DMS153 treated with DMSO at 0.1 percent for 48 hours (cell line): ENCODE measurements around the gene EVI5.
A peak's percentile ranks its signal among the peaks of the same experiment; 100 is the strongest.

ENCODE experiments used
- DNase-seq: peaks from one replicate; lab custom pipeline; 2025; ENCODE audit not compliant: unreplicated experiment; lab: John Stamatoyannopoulos, UW

Gene EVI5

DNA sequence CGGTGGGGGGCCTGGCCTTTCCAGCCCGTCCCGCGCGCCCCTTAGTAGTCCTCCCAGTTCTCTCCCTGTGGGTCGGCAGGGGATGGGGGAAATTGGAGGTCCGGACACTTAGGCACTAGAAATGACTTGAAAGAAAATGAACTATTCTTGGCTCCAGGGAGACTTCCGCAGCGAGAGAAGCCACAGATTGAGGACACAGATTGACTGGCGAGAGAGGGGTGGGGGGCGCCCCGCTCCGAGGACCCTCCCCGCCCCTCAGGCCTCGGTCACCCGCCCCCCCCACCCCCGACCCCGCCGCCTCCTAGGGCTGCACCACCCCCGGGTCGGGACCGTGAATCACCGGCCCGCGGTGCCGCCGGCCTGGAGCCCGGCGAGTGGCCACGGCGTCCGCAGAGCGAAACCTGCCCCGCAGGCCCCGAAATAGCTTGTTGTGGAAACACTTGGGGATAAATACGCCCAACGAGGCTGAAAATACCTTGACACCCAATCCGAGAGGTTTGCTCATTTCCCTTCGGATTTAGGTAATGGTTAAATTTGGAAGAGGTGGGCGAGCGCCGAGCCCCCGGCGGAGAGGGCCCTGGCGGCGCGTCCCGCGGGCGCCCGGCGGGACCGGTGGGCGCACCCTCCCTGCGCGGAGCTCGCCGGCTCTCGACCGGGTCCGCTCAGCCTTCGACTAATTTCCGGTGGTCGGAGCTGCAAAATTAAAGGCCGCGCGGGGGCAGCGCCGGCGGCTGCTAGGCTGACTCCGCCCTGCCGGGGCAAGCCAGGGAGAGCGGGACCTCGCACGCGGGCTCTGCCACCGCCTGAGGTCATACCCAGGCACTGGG, 298.4 kb downstream of the EVI5 start, which contains the start of gene GFI1:
GFI1 (minus strand) TSS at position 675 of the 827 bp plus-strand sequence. CDS start 3,438 bp downstream, outside the sequence.
- DNase-seq, result peak; percentile 5

- peak; percentile 6 for DNase-seq
These were observed 299.3 kb downstream of the EVI5 start for GRCh38 chr1:92485381-92486250.

GRCh38 chr1:92484472-92485380, 300.2 kb downstream of the EVI5 start:
- DNase-seq, result peak; percentile 35

GRCh38 chr1:92483610-92484471, 301.1 kb downstream of the EVI5 start:
- DNase-seq, result peak; percentile 31

DNA sequence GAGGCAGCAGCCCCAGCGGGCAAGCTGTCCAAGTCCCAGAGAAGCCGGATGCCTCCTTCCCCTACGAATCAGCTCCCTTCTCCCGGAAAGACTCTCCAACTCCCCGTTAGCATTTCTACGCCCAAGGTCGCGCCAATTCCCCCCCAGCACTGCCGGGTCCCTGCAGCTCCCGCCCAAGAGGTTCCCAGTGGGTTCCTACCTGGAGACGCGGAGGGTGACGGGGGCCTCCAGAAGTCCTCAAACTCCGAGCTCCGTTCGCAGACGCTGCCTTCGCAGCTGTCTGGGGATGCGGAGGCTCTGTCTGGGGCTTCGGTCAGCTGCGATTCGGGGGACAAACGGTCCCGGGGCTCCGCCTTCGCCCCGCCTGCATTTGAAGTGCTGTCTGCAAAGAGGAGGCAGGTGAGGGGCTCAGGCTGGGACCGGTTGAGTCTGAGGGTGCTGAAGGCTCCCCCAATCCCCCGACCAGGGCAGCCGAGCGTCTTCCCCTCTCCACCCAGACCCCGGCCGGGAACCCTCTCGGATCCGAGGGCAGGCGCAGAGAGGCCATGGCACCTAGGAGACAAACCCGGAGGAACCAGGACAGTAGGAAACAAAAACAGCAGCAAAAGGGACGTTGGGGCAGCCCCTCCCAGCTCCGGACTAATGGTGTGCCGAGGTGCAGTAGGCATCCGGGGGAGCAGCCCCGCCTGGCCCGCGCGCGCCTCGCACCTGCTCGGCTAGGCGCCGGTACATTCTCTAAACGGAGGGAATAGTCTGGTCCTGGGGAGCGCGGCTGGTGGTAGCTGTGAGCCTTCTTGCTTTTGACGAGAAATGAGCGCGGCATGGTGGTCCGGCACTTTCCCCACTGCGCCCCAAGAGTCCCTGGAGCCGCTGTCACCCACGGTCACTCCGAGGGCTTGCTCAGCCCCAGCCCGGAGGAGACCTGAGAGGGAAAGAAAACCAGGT, 302.0 kb downstream of the EVI5 start:
- DNase-seq, result no peak

DNA sequence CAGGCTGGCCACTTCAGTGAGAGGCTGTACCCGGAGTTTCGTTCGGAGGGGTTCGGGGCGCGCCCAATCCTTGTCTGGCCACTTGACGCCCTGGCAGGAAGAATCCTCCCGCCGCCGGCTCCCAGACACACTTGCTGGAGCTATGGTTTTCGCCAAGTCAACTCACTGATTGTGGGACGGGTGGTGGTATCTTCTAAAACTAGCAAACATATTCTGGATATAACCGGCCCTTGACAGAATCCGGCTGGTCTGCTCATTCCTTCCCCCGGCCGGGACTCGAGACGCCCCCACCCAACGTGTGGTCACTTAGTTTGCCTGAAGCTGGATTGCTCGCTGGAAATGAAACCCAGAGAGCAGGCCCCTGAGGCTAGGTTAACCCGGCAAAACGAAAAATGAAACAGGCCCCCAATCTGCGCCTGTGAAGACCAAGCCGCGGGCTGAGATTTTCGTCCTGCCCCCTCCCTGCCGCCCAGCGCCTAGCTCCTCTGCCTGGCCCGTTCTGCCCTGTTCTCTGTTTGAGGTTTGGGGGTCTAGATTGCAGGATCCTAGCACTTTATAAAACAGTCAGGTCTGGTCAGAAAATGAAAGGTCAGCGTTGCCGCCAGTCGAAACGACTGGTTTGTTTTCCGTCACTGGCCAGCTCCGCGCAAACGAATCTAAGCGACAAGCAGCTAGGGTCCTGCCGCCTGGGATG, 302.8 kb downstream of the EVI5 start:
- no peak for DNase-seq

DNA sequence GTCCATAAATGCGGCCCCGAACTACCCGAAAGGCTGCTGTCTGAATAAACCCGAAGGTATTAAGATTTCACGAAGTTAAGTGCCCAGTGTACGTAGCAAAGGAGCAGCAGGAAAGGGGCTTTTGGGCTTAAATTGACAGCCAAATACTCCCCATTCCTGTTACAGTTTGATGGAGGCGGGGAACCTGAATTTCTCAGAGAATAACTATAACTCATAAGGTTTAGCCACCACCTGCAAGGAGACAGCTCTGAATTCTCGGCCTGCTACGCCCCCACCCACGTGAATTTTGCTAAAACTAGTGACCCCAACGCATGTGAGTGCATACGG, 303.3 kb downstream of the EVI5 start:
- no peak for DNase-seq

DNA sequence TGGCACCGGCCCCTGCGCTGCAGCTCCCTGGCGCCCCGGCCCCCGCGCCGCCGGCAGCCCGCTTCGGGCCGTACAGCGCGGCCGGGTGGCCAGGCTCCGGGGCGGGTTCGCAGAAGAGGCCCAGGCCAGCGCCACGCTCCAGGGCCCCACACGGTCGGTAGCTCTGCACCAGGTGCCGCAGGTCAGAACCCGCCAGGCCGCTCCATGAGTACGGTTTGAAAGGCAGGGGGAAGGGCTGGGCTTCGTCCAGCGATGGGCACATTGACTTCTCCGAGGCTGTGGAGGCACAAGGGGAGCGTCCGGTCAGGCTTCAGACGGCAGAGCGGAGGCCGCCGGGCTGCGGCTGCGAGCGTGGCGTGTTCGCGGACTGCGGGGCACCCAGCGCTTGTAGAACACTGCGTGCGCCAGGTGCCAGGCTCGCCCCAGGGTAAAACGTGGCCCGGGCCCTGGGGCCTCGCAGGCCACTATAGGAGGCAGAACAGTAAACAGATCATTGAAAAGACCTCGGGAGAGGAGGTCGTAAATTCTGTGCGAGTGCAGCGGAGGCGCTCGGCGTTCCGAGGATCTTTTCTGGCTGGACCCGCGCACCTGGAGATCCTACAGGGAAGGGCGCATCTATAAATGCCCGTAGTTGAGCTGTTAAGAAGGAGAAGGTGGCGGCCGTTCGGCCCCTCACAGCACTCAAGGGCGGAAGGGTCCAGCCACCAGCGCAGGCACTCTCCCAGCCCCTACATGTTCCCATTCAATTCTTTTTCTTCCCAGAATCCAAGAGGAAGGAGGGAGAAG, 303.9 kb downstream of the EVI5 start:
- no peak for DNase-seq

GRCh38 chr1:92480200-92480812, 304.6 kb downstream of the EVI5 start:
- DNase-seq, result no peak

GRCh38 chr1:92479587-92479986, 305.3 kb downstream of the EVI5 start:
- DNase-seq, result no peak

DNA sequence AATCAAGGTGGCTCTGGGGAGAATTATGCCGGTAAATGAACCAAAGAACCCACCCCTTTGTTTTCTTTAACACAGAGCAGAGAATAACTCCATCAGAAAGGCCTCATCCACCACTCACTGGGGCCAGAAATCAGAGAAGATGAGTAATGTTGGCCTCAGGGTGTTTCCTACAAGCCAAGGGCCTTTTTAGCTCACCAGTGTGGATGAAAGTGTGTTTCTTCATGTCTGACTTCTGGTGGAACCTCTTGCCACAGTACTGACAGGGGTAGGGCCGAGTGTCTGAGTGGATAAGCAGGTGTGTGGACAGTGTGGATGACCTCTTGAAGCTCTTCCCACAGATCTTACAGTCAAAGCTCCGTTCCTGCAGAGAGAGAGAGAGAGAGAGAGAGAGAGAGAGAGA, 306.5 kb downstream of the EVI5 start:
- no peak for DNase-seq

DNA sequence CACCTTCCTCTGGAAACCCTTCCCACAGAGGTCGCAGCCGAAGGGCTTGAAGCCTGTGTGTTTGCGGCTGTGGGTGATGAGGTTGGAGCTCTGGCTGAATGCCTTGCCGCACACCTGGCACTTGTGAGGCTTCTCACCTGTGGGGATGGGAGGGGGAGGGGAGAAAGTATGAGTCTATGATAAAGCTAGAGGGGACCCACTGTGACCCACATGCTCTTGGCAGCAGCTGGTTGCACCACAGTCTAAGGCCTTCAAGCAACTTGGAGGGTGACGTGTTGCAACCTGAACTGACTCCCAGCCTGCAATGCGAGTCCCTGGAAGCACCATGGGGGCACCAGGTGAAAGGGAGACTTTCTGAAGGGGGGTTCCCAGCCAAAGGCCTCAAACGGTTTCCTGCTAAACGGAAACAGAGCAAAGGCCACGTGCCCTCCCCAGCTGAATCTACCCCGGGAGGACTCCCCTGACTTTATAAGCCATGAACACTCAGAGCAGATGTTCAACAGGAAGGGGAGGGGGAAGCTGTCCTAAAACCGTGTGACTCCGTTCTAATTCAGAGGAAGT, 308.8 kb downstream of the EVI5 start:
- no peak for DNase-seq

- no peak for DNase-seq
These were observed 309.9 kb downstream of the EVI5 start for GRCh38 chr1:92475029-92475428.

GRCh38 chr1:92473781-92474495, 311.0 kb downstream of the EVI5 start:
- DNase-seq, result no peak

DNA sequence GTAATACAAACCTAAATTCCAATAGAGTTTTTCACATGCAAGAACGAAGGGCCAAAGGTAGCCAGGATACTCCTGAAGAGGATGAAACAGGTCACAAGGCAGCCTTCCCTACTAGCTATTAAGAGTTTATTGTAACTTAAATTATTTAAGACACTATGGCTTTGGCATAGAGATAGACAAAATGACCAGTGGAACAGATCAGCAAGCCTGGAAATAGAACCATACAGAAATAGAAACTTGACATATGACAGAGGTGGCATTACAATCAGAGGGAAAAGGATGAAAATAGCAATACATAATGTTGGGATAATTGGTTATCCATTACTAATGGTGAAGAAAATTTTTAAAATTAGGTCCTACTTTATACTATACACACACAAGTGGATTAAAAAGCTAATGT, 314.7 kb downstream of the EVI5 start:
- no peak for DNase-seq

DNA sequence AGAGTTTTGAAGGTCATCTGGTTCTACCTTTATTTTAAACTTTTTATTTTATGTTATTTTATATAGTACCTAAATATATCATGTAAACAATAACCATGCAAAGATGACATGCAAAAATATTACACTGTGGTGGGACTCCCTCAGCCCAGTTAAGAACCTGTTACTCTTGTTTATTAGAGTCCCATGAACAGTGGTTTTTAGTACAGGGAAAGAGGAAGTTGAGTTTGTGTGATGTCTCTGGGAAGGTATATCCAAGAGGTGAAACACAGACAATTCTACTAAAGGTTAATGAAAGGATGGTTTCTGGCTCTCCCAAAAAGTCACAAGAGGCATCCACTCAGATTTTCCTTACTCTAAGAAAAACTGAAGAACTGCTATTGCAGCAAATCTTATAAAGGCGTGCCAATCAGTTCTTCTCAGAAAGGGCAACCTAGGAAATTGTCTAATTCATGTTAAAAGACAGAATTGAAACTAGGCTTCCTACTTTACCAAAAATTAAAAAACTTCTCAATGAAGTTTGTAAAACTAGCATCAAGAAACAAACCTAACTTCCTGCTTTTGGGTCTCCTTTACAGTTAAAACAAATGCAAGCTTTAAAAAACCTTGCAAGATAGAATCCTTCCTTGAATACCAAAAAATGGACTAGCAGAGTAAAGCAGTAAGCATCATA, 318.1 kb downstream of the EVI5 start:
- no peak for DNase-seq
